Inflammatory macrophage treated with lipopolysaccharide for 4 hours (primary cell): ENCODE measurements around the gene ESPN.
"Not testable (repeated sequence)": the region's sequence is repeated elsewhere in the genome, so short reads cannot be mapped to it uniquely, and the experiment has no call there.

Experiments
- DNase-seq: peaks from one replicate; pipeline ENCODE4 v3.0.0-alpha.2; 2020

Gene ESPN

DNA sequence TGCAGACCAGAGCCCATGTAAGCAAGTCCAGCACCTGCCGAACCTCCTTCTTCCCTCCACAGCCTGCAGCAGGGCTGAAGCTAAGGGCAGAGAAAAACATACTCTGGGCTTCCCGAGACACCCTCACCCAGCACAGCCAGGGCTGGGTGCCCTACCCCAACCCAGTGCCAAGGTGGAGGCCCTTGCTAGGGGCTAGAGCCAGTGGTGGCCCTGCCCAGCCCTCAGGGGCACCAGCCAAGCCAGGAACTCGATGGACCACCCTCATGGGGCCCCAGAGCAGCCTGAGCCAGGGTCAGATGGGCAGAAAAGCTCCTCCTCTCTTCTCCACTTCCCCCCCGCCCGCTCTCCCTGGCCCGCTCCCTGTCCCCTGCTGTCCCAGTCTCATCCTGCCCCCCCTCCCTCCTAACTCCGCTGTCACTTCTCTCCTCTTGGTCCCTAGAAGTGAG is 25.5 kb downstream of the ESPN start:
- no peak for DNase-seq

- DNase-seq: not testable (repeated sequence)
Observed at GRCh38 chr1:6450486-6450885, 25.9 kb downstream of the ESPN start.

DNA sequence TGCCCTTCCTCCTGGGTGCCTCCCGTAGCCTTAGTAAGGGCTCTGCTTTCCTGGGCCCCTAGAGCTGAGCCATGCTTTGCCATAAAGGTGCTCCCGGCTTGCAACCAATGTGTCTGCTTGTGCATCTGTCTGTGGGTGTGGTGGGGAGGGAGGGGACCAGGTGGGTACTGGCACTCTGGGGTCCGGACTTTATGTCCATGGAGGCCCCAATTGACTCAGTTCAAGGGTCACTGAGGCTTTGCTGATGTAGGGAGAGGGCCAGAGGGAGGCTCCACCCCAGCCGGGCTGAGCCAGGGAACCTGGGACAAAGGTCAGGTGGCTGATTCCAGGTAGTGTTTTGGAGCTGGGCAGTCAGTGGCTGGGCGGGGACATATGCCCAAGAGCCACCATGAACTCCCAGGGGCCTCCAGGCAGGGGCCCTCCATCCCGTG is 26.4 kb downstream of the ESPN start:
- DNase-seq: no peak

DNA sequence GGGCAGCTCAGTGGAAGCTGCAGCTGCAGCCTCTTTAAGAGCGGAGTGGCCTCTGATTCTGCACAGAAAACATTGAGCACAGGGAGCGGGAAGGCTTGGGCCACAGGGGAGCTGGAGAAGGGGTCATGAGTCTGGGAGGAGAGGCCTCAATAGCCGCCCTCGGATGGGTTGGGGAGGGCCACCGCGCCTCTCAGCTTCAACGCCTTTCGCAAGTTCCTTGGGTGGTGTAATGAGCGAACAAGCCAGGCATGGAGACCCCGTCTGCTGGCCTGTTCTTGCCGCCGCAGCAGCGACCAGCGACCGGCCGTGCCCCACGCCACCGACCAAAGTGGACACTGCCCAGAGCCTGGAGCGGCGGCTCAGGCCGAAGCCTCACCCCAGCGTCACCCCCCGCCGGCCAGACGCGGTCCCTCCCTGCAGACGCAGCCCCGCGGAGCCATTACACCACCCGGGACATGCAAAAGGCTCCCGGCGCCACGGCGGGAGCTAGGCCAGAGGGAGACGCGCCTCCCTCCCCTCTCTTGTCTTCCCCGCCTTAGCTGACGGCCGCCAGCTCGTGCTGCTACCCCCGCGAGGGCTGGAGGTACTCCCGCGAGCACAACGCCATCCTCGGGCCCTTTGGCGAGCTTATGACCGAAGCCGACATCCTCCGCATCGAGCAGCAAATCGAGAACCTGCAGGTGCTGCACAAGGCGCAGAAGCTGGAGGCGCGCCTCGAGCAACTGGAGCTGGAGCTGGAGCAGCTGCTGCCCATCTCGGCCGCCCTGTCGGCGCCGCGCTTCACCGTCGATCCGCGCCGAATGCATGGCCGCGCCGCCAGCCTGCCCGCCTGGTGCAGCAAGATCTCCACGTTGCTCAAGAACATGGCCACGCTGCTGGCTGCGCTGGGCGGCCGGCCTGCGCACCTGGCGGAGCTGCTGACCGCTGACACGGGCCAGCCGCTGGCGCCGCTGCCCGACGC is 29.6 kb downstream of the ESPN start:
- DNase-seq: not testable (repeated sequence)

GRCh38 chr1:6454856-6455751 is 30.5 kb downstream of the ESPN start:
- DNase-seq: no peak

DNA sequence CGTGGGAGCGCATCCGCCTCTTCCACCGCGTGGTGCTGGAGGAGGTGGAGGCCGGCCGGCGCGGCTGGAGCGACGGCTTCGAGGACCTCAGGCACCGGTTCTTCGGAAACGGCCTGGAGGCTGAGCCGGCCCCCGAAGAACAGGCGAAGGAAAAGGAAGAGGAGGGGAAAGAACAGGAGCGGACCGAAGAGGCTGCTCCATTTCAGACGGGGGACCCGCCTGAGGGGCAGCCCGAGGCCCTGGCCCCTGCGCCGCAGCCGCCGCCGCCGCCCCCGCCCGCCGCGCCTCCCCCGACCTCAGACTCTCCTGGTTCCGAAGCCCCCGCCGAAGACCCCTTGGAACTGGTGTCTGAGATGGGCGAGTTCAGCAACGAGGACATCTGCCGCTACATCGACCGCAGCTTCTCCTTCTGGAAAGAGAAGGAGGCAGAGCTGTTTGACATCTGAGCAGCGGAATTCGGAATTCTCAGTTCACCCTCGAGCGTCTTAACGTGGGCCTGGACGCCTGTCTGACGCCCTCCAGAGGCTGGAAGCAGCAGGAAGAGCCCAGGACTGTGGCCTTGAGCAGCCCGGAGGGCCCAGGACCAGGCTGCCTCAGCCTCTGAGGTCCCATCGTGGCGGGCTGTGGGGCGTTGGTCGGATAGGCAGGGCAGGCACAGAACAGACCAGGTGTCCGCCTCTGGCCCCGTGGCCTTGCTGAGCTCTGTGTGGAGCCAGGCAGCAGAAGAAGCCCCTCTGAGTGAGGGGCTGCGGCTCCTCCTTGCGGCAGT is 31.4 kb downstream of the ESPN start:
- not testable (repeated sequence) for DNase-seq

DNA sequence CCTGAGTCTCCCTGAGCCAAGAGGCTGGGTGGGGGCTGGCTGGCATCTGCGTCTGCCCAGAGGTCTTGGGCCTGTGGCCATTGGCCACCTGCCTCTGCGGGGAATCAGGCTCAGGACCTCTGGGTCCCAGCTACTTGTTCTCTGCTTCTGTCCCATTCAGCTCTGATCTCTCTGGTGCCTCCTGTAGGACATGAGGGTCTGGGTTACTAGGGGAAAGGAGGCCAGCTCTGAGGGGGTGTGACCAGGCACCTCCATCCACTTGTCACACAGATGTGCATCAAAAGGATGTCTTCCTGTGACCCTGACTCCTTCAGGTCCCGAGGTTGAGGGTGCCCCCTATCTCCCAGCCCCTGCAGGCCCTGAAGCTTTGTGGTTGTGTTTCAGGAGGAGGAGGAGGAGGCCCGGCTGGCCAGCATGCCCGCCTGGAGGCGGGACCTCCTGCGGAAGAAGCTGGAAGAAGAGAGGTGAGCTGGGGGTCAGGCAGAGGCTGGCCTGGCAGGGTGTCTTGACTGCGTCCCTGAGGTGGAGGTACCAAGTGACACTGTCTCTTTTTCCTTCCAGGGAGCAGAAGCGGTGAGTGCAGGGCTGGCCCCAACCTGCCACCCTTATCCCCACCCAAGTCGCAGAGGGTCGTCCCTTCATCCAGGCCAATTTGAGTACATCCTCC is 32.4 kb downstream of the ESPN start:
- DNase-seq: no peak

DNA sequence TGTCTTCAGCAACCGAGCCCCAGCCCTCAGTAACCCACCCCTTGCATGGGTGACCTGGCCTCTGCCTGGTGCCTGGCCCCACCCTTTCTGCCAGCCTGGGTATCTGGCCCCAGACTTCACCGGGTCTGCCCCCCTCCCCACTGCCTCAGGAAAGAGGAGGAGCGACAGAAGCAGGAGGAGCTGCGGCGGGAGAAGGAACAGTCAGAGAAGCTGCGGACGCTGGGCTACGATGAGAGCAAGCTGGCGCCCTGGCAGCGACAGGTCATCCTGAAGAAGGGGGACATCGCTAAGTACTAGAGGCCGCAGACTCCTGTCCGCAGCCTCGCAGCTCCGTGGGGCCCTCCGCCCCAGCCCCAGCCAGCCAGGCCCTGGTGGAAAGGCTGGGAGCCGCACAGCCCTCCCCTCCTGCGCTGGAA is 35.3 kb downstream of the ESPN start:
- DNase-seq: no peak

DNA sequence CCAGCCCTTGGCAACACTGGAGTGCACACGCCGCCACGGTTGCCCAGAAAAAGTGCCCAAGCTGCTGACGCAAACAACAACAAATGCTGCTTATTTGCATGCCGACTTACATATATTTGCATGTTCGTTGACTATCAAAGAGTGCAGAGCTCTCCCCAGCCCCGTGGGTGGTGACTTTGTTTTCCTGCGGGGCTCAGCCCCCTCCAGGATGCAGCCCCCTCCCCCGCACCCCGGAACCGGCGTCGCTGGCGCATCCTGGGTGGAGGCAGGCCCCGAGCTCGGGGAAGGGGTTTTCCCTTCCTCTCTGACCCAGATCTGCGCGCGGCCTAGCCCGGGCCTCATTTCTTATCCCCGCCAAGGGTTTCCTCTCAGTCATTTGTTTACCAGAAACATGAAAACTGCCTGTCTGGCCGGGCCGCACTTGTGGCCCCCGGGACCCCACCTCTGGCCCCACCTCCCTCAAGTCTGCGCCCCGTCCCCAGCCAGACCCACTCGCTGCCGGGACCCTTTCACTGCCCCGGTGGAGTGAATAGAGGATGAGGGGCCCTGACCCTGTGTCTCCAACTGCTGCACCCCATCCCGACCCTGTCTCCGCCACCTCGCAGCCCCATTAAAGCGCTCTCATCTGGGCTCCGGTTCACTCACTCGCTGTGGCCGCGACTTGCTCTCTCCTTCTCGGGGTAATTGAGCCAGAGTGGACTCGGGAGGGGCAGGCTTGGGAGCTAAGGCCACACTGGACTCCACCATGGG is 35.9 kb downstream of the ESPN start:
- peak; percentile 53 for DNase-seq

GRCh38 chr1:6461051-6461530 is 36.5 kb downstream of the ESPN start:
- DNase-seq: no peak

DNA sequence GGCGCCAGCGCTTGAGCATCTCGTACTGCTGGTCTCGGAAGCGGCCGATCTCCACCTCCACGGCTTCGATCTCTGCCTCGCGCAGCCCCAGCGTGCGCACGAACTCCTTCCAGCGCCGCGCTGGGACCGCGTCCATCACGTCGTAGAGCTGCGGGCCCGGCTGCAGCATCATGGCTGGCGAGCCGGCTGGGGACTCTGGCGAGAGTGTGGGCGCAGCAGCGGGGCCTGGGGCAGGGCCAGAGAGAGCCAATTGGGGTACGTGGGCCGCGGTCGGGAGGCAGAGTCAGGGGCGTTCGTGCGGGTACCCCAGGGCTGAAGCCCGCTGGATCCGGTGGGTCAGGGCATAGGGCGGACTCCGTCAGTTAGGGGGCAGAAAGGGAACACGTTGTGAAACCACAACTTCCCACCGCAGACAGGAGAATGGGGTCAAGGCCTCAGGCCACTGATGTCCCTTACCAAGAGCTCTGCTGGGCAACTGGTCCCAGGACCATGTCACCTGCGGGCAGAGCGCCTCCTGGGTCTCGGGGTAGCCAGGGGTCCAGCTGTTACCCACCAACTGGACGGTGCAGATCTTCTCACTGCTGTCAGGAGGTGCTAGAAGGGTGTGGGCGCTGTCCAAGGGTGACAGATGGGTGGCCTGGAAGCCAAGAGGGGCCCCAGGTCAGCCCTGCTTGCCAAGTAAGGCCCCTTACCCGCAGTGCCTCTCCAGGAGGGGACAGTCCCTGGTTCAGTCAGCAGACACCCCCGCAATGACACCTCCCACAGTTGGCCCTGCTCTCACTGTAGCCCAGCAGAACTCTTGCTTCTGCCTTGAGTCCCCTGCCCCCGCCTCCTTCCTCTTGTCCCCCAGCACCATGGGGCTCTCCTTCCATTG is 37.2 kb downstream of the ESPN start:
- no peak for DNase-seq

- DNase-seq: no peak
Observed at GRCh38 chr1:6462412-6463119, 38.0 kb downstream of the ESPN start.

GRCh38 chr1:6463120-6463412 is 38.5 kb downstream of the ESPN start:
- no peak for DNase-seq

GRCh38 chr1:6464514-6464836 is 39.9 kb downstream of the ESPN start:
- DNase-seq: no peak

DNA sequence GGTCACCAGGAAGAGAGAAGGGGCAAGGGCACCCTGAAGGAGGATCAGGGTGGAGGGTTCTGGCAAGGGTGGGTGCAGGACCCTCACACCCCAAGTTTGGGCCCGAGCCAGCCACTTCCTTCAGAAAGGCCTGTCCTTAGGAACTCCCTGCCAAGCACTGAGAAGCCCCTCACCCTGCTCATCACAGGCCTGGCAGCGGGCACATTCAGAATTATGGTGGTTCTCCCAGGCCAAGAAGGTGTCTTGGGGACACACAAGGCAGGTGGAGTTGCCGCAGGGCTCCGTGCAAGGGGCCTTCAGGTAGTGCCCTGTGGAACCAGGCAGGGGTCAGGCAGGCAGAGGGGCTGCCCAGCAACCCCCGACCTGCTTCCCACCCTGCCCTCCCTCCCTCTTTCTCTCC is 40.3 kb downstream of the ESPN start:
- no peak for DNase-seq

DNA sequence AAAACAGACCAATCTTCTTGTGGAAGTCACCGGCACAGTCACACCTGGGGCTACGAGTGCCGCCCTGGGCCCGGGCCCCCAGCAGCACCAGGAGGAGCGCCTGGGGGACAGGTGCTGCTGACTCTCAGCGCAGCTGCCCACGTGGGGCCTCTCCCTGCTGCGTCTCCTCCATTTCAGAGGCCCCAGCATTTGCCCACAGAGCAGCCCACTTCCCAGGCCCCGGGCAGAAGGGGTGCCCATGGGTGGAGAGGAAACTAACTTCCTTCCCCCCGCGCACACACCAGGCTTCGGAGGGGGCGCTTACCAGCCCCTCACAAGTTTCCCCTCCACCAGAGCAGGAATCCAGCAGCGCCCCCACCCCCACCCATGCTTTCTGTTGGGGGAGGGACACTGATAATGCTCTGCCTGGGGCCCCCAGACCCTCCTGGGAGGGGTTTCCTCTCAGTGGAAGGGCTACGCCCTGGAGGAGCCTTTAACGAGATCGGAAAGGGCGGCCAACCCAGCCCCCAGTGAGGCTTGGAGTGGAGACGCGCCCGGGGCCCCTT is 41.0 kb downstream of the ESPN start:
- DNase-seq: no peak

- DNase-seq: no peak
Observed at GRCh38 chr1:6466023-6466422, 41.4 kb downstream of the ESPN start, which contains the start of gene TNFRSF25. Gene TNFRSF25 (minus strand): TSS chr1:6466173. CDS start chr1:6466107, 66 bp downstream.

DNA sequence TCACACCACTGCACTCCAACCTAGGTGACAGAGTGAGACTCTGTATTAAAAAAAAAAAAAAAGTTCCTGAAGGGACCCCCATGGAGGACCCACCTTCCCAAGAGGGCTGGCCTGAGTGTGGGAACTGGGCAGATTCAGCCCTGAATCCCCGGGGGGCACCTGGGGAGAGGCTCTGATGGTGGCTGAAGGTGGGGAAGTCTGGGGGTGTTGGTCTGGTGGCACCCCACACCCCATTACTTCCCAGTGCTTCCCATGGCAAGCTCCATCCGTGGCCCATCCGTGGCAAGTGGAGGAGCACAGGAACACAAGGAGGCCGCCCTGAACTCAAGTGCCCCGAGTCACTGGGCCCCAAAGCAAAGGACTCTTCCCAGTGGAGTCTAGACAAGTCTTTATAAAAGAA is 42.2 kb downstream of the ESPN start:
- no peak for DNase-seq

- no peak for DNase-seq
Observed at GRCh38 chr1:6467224-6467623, 42.6 kb downstream of the ESPN start.
